HL-60 (cell line): ENCODE measurements around the gene PTCHD1.

Experiments
- GABPA ChIP-seq: IDR thresholded peaks from 2 replicates; pipeline ENCODE4 v1.6.1; 2012; ENCODE audit warnings: low read depth
- POLR2AphosphoS5 ChIP-seq: IDR thresholded peaks from 2 replicates; pipeline ENCODE4 v1.6.1; 2012; ENCODE audit warnings: low read depth
- SPI1 ChIP-seq: IDR thresholded peaks from 2 replicates; pipeline ENCODE4 v1.6.1; 2012; ENCODE audit warnings: low read depth, mild to moderate bottlenecking, borderline replicate concordance
- TF ChIP-seq, protein P1 (sequence below): IDR thresholded peaks from one replicate; pipeline ENCODE4 v1.5.1; 2011; ENCODE audit warnings: low read length, control low read depth, inconsistent platforms; ENCODE audit not compliant: insufficient read depth
- TF ChIP-seq, protein P2 (sequence below): IDR thresholded peaks from 2 replicates; pipeline ENCODE4 v1.6.1; 2012; ENCODE audit warnings: low read depth; ENCODE audit not compliant: insufficient replicate concordance

DNA sequence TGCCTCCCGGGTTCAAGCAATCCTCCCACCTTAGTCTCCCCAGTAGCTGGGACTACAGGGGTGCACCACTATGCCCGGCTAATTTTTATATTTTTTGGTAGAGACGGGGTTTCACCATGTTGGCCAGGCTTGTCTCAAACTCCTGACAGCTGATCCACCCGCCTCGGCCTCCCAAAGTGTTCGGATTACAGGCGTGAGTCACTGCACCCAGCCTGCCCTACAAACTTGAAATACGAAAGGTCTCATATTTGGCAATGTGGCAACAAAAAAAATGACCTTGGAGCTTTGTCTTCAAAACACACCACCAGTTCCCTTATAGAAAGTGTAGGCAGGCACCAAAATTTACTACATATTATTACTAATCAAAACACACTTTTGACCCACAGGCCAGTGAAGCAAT is 22.9 kb upstream of the PTCHD1 start:
- TF ChIP-seq SPI1 (no peak), POLR2AphosphoS5 (no peak), GABPA (no peak)
- TF ChIP-seq, protein P1, sequence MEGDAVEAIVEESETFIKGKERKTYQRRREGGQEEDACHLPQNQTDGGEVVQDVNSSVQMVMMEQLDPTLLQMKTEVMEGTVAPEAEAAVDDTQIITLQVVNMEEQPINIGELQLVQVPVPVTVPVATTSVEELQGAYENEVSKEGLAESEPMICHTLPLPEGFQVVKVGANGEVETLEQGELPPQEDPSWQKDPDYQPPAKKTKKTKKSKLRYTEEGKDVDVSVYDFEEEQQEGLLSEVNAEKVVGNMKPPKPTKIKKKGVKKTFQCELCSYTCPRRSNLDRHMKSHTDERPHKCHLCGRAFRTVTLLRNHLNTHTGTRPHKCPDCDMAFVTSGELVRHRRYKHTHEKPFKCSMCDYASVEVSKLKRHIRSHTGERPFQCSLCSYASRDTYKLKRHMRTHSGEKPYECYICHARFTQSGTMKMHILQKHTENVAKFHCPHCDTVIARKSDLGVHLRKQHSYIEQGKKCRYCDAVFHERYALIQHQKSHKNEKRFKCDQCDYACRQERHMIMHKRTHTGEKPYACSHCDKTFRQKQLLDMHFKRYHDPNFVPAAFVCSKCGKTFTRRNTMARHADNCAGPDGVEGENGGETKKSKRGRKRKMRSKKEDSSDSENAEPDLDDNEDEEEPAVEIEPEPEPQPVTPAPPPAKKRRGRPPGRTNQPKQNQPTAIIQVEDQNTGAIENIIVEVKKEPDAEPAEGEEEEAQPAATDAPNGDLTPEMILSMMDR = no peak
- TF ChIP-seq, protein P2, sequence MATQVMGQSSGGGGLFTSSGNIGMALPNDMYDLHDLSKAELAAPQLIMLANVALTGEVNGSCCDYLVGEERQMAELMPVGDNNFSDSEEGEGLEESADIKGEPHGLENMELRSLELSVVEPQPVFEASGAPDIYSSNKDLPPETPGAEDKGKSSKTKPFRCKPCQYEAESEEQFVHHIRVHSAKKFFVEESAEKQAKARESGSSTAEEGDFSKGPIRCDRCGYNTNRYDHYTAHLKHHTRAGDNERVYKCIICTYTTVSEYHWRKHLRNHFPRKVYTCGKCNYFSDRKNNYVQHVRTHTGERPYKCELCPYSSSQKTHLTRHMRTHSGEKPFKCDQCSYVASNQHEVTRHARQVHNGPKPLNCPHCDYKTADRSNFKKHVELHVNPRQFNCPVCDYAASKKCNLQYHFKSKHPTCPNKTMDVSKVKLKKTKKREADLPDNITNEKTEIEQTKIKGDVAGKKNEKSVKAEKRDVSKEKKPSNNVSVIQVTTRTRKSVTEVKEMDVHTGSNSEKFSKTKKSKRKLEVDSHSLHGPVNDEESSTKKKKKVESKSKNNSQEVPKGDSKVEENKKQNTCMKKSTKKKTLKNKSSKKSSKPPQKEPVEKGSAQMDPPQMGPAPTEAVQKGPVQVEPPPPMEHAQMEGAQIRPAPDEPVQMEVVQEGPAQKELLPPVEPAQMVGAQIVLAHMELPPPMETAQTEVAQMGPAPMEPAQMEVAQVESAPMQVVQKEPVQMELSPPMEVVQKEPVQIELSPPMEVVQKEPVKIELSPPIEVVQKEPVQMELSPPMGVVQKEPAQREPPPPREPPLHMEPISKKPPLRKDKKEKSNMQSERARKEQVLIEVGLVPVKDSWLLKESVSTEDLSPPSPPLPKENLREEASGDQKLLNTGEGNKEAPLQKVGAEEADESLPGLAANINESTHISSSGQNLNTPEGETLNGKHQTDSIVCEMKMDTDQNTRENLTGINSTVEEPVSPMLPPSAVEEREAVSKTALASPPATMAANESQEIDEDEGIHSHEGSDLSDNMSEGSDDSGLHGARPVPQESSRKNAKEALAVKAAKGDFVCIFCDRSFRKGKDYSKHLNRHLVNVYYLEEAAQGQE = no peak
